Measurements from ENCODE around the gene RCAN3. TPM values are rescaled to one million over a fixed set of nuclear protein-coding genes. Genes with fewer than 3 reads are reported as not detected.
A peak's percentile ranks its signal among the peaks of the same experiment; 100 is the strongest.
"Not testable (repeated sequence)": the region's sequence is repeated elsewhere in the genome, so short reads cannot be mapped to it uniquely, and the experiment has no call there.

RCAN3 gene
- total RNA-seq, 1 experiment from 2014 or later: 0.18 TPM

DNA sequence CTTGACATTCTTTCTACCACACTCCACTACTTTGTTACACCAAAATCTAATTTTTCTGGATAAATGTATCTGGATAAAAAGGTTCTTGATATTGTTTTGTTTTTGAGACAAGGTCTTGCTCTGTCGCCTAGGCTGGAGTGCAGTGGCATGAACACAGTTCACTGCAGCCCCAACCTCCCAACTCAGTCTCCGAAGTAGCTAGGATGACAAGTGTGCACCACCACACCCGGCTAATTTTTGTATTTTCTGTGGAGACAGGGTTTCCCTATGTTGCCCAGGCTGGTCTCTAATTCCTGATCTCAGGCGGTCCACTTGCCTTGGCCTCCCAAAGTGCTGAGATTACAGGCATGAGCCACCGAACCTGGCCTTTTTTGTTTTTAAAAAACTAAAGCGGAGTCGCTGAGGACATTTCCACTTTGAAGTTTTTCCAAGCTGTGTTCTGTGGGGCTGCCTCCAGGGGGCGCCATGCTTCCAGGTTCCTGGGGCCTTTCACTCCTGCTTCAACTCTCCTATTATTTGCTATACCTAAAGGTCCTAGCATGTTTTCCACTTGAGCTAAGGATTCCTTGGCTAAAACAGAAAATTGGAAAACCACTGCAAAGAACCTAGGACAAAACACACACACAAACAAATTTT lies 39.2 kb downstream of the RCAN3 start:
- Histone ChIP-seq H3K27ac (no peak overlapping the region), H3K4me3 (no peak overlapping the region), H3K36me3 (no peaks in the 10 kb centered on the region), H3K27me3 (no peaks in the 10 kb centered on the region), H3K4me1 (no peaks in the 10 kb centered on the region), H3K9me3 (replicated peaks) (no peaks in the 10 kb centered on the region)
- peak in 1 of 2 experiments; percentile 45 for DNase-seq

DNA sequence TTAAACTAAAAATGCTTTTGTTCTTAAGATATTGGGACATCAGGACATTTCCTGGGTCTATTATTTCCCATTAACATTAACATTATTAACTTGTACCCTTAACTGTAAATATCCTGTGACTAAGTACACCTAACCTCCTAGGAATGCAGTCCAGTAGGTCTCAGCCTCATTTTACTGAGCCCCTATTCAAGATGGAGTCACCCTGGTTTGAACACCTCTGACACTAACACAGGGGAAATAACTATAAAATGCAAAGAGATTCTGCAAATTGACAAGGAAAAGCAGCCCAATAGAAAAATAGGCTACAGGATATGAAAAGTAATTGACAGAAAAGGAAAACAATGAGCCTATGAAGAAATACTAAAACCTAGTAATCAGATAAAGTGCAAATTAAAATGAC lies 41.6 kb downstream of the RCAN3 start:
- H3K4me3 ChIP-seq: no peak overlapping the region
- peaks cover 6% of the 10 kb centered on the region; the same call in 1 of the 2 replicates for H3K27me3 ChIP-seq
- H3K36me3 ChIP-seq: no peaks in the 10 kb centered on the region
- no peak for DNase-seq
- H3K4me1 ChIP-seq: no peaks in the 10 kb centered on the region
- H3K9me3 ChIP-seq (replicated peaks): no peaks in the 10 kb centered on the region
- no peak overlapping the region for H3K27ac ChIP-seq

DNA sequence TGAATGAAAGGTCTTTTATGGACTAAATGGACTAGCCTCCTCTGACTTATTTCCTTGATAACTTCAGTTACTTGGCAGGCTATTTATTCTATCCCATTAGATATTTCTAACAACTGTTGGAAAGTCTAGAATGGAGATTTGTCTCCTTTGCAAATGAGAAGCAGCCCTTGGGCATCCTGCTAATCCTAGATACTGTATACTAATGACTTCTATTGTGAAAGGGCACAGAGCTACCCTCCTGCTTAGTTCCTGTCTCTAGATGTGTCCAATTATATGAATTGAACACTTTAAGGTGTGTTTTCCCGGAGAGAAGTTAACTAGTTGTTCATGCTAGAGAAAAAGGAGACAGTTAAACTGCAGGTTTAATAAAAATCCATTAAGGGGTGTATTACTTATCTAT lies 43.0 kb downstream of the RCAN3 start:
- Histone ChIP-seq H3K36me3 (no peaks in the 10 kb centered on the region), H3K27me3 (peaks cover 6% of the 10 kb centered on the region; the same call in 1 of the 2 replicates), H3K4me1 (no peaks in the 10 kb centered on the region), H3K27ac (no peak overlapping the region), H3K4me3 (no peak overlapping the region), H3K9me3 (replicated peaks) (no peaks in the 10 kb centered on the region)
- DNase-seq: no peak

DNA sequence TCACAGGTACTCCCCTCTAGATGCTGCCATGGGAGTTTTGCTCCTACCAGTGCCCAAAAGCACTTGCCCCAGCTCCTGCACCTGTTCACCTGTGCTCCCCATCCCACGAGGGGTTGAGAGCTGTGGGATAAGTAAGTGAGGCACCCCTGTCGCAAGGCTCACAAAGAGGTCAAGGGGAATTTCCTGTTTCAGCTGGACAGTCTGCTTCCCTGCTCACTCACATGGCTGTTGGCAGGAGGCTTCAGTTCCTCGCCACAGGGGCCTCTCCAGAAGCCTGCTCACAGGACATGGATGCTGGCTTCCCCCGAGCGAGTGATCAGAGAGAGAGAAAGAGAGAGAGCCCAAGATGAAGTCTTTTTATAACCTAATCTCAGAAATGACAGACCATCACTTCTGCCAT lies 44.6 kb downstream of the RCAN3 start:
- H3K4me3 ChIP-seq: no peak overlapping the region
- H3K9me3 ChIP-seq (replicated peaks): no peaks in the 10 kb centered on the region
- H3K36me3 ChIP-seq: no peaks in the 10 kb centered on the region
- H3K4me1 ChIP-seq: no peaks in the 10 kb centered on the region
- DNase-seq: no peak
- no peak overlapping the region for H3K27ac ChIP-seq
- peaks cover 10% of the 10 kb centered on the region for H3K27me3 ChIP-seq

DNA sequence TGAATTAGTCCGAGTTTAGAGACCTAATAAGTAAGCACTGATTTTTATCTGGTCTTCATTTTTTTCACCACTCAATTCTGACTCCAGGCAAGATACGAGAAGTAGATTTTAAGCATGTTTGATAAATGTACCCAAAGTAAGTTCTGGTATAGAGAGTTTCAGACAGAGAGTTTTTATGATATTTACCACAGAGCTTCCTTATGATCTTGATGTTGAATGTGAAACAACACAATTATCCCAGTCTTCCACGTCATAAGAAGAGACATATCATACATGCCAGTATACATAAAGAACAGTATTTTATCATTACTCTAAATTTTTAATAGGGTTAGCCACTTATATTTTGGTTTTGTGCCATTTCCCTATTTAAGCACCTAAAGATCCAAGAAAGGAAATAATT lies 45.4 kb downstream of the RCAN3 start:
- Histone ChIP-seq H3K9me3 (replicated peaks) (no peaks in the 10 kb centered on the region), H3K4me3 (no peak overlapping the region), H3K27ac (no peak overlapping the region), H3K36me3 (no peaks in the 10 kb centered on the region), H3K27me3 (peaks cover 13% of the 10 kb centered on the region), H3K4me1 (no peaks in the 10 kb centered on the region)
- DNase-seq: no peak

DNA sequence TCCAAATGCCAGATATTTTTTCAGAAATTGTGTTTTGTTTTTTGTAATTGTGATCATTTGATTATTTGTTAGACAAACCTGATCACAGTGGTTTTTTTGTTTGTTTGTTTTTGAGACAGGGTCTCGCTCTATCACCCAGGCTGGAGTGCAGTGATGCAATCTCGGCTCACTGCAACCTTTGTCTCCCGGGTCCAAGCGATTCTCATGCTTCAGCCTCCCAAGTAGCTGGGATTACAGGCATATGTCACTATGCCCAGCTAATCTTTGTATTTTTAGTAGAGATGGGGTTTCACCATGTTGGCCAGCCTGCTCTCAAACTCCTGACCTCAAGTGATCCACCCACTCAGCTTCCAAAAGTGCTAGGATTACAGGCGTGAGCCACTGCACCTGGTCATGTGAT lies 46.6 kb downstream of the RCAN3 start:
- not testable (repeated sequence) for H3K27ac ChIP-seq; H3K36me3 ChIP-seq; H3K9me3 ChIP-seq (replicated peaks); H3K4me1 ChIP-seq; H3K4me3 ChIP-seq; DNase-seq
- H3K27me3 ChIP-seq: peaks cover 13% of the 10 kb centered on the region

DNA sequence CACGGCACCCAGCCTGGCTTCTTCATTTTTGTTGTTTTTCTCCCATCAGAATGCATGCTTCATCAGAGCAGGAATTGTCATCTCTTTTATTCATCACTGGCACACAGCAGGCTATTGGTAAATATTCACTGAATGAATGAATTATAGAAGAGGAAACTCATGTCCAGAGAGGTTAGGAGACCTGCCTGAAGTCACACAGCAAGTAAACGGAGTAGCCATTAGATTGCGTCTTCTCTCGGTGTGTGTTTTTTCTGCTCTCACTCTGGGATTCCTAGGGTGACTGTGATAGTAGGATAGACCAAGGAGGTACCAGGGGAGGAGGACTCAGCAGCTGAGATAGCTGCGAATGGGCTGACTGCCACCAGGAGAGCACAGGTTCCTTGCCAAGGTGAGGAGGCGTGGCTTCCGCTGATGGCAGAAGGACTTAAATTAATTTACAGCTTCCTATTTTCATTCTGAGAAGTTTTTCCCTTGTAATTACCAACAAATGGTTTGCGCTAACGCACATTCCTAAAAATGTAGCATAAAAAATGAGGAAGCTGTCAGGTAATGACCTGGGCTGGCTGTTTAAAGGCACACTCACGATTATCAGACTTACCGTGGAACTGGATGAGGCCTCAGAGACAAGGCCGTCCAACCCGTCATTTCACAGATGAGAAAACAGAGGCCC lies 48.8 kb downstream of the RCAN3 start:
- H3K27me3 ChIP-seq: peaks cover 24% of the 10 kb centered on the region
- H3K36me3 ChIP-seq: no peaks in the 10 kb centered on the region
- no peak for DNase-seq
- no peaks in the 10 kb centered on the region for H3K9me3 ChIP-seq (replicated peaks)
- no peaks in the 10 kb centered on the region for H3K4me1 ChIP-seq
- no peak overlapping the region for H3K4me3 ChIP-seq
- no peak overlapping the region for H3K27ac ChIP-seq

DNA sequence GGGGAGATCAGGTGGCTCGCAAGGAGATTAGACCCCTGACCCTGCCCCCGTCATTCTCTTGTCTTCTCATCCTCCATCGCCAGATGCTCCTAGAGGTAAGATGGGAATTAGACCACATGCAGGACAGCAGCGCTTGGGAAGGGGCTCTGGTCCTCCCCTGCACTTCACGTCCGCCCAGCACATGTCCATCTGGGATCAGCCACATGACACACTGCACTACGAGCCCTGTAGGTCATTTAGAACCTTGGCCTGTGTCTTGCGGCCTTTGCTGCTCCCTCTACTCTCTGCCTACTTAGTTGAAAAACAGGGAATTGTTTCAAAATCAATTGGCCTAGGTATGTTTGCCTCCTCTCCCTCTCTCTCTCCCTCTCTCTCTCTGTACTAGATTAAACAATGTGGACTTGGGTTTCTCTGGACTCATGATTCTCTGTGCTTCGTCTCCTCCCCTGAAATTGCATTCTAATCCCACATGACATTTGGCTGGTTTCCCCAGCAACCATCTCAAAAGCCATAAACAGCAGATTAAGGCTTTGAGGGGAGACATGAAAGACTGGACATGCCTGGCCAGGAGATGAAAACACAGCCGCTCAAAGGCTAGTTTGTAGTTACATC lies 49.4 kb downstream of the RCAN3 start:
- no peak for DNase-seq
- Histone ChIP-seq H3K4me1 (no peaks in the 10 kb centered on the region), H3K9me3 (replicated peaks) (no peaks in the 10 kb centered on the region), H3K27ac (no peak overlapping the region), H3K36me3 (no peaks in the 10 kb centered on the region), H3K27me3 (peaks cover 24% of the 10 kb centered on the region), H3K4me3 (no peak overlapping the region)

DNA sequence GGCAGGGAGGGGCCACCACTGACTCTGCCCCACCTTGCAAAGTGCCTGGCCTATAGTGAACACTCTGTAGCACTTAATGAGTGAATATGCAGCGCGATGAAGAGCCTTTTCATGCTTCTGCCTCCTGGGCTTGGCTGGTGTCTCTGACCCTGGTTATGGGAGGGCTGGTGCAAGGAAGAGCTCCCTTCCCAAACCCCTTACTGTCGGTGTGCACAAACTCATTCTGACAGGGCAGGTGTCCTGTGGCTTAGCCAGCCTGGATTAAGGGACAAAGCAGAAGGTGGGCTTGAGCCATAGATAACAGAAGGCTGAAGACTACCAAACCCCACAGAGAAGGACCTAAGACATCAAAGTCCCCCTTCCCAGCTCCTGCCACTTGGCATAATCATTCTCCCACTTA lies 51.3 kb downstream of the RCAN3 start:
- DNase-seq: no peak
- H3K9me3 ChIP-seq (replicated peaks): no peaks in the 10 kb centered on the region
- H3K27ac ChIP-seq: no peak overlapping the region
- H3K36me3 ChIP-seq: no peaks in the 10 kb centered on the region
- peaks cover 3% of the 10 kb centered on the region for H3K4me1 ChIP-seq
- no peak overlapping the region for H3K4me3 ChIP-seq
- peaks cover 18% of the 10 kb centered on the region for H3K27me3 ChIP-seq

DNA sequence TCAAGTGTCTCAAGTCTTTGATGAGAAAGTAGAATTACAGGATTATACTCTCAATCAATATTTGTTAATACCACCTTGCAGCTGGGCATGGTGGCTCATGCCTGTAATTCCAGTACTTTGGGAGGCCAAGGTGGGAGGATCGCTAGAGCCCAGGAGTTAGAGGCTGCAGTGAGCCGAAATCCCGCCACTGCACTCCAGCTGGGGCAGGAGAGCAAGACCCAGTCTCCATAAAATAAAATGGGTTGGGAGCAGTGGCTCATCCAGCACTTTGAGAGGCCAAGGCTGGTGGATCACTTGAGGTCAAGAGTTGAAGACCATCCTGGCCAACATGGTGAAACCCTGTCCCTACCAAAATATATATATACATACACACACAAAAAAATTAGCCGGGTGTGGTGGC lies 52.1 kb downstream of the RCAN3 start:
- Histone ChIP-seq H3K27ac (no peak overlapping the region), H3K27me3 (peaks cover 18% of the 10 kb centered on the region), H3K4me3 (no peak overlapping the region), H3K9me3 (replicated peaks) (no peaks in the 10 kb centered on the region), H3K36me3 (no peaks in the 10 kb centered on the region), H3K4me1 (peaks cover 11% of the 10 kb centered on the region)
- DNase-seq: no peak

DNA sequence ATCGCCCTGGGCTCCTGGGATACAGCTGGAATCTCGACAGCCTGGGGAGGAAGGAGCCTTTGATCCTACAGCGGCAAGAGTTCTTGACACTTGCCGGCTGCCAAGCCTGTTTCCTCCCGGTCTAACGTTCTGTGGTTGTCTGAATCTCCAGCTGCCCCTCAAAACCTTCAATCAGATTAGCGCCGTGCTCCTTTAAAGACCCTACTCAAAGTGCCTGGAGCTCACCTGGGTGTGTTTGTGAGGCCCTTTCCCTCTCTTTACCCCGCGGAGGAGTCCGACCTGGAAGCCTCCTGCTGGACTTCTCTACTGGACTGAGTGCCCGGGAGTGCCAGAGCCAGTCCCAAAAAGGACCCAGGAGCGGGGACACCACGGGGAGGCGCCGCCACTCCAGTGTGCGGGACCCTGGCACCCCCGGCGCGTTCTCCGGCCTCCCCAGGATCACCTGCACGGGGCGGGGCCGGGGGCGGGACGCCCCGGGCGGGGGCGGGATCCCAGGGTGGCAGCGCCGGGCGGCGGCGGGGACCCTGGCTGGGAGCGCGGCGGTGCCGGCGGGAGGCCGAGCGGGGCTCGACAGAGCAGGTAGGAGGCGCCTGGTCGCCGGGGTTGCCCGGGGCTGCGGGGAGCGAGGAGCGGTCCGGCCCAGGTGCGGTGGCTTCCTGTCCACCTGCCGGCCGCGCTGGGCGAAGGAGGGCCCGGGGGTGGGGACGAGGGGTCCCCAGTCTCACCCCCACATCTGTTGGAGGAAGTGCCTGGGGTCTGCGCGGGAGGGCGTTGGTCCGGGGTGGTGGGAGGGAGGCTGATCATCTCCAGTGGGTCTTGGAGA lies 53.2 kb downstream of the RCAN3 start, which contains the start of gene NCMAP:
Gene NCMAP (plus strand): TSS at position 497 of the 823 bp plus-strand sequence. CDS start 39,344 bp downstream, outside the sequence.
- H3K4me3 ChIP-seq: no peak within 1 kb of the TSS
- no peak within 1 kb of the TSS for H3K27ac ChIP-seq
- H3K36me3 ChIP-seq: no peaks in the 10 kb centered on the region
- no peaks in the 10 kb centered on the region for H3K9me3 ChIP-seq (replicated peaks)
- no peak for DNase-seq
- peaks cover 11% of the 10 kb centered on the region for H3K4me1 ChIP-seq
- H3K27me3 ChIP-seq: peaks cover 18% of the 10 kb centered on the region

DNA sequence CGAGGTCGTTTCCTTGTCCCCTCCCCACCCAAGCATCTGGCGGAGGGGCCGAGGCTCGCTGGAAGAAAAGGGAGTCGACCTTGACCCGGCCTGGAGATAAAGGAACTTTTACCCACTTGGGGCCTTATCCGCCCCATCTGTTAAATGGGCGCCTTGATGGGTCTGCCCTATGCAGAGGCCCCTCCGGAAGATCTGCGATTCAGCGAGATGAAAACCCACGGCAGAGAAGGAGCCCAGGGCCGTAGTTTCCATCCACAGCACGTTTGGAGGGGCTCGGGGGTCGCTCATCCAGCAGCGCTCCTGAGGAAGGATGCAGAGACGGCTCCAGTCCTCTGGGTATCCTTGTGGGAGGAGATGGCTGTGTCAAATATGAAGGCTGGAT lies 53.8 kb downstream of the RCAN3 start:
- H3K4me3 ChIP-seq: no peak overlapping the region
- H3K27ac ChIP-seq: no peak overlapping the region
- H3K27me3 ChIP-seq: peaks cover 18% of the 10 kb centered on the region
- DNase-seq: no peak
- no peaks in the 10 kb centered on the region for H3K9me3 ChIP-seq (replicated peaks)
- no peaks in the 10 kb centered on the region for H3K36me3 ChIP-seq
- H3K4me1 ChIP-seq: peaks cover 11% of the 10 kb centered on the region

DNA sequence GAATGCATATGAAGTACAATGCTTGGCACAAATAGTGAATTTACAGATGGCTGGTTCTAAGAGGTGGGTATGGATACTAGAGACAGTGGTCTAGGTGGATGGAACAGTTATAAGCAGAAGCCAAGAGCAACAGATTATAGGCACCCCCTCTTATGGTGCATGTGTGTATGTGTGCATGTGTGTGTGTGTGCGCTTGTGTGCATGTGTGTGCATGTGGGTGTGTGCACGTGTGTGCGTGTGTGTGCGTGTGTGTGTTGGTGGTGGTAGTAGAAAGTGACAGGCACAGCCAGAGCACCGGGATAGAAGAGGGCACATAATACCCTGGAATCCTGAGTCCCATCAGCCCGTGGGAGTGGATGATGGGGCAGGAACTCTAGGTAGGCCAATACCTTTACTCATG lies 54.6 kb downstream of the RCAN3 start:
- peaks cover 11% of the 10 kb centered on the region for H3K4me1 ChIP-seq
- DNase-seq: no peak
- H3K36me3 ChIP-seq: no peaks in the 10 kb centered on the region
- no peak overlapping the region for H3K27ac ChIP-seq
- H3K27me3 ChIP-seq: peaks cover 13% of the 10 kb centered on the region
- no peak overlapping the region for H3K4me3 ChIP-seq
- H3K9me3 ChIP-seq (replicated peaks): no peaks in the 10 kb centered on the region

DNA sequence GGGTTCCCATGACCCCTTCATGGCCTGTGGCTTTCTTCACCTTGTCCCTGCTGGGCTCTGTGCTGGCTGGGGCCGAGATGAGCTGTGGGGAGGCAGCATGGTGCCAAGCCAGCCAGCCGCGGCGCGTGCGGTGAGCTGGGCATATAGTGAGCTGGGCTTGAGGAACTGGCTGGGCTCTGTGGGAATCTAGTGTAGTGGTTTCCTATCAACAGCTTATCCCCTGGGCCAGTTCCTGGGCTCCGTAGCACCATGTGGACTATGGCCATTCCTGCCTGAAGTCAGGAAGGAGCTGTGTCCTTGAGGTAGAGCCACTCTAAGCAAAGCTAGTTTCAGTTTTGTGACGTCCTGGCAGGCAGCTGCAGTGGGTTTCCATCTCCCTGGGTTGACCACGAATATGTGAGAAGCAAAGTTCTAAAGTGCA lies 55.1 kb downstream of the RCAN3 start:
- Histone ChIP-seq H3K9me3 (replicated peaks) (no peaks in the 10 kb centered on the region), H3K4me1 (peaks cover 11% of the 10 kb centered on the region), H3K36me3 (no peaks in the 10 kb centered on the region), H3K27ac (no peak overlapping the region), H3K4me3 (no peak overlapping the region), H3K27me3 (peaks cover 10% of the 10 kb centered on the region)
- no peak for DNase-seq

DNA sequence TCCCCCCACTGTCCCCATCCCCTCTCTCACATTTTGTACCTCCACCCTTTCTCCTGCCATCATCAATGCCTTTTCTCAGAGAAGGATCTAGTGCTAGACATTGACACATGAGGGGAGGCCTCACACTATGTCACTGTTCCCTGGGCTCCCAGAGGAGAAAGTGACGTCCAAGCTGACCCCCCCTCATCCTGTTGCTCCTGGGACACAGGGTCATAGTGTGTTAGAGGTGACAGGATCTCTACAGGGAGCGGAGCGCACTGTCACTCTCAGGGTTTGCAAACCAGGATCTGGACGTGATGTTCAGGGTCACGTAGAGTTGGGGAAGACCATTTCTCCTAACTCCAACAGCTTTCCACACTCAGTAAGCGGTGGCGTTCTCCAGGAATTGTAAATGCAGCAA lies 55.8 kb downstream of the RCAN3 start:
- Histone ChIP-seq H3K4me3 (no peak overlapping the region), H3K27ac (no peak overlapping the region), H3K9me3 (replicated peaks) (no peaks in the 10 kb centered on the region), H3K4me1 (peaks cover 11% of the 10 kb centered on the region), H3K36me3 (no peaks in the 10 kb centered on the region), H3K27me3 (peaks cover 10% of the 10 kb centered on the region)
- DNase-seq: no peak

Measured in SJCRH30 (cell line).